Measurements from ENCODE around the gene MACC1.

Gene MACC1

DNA sequence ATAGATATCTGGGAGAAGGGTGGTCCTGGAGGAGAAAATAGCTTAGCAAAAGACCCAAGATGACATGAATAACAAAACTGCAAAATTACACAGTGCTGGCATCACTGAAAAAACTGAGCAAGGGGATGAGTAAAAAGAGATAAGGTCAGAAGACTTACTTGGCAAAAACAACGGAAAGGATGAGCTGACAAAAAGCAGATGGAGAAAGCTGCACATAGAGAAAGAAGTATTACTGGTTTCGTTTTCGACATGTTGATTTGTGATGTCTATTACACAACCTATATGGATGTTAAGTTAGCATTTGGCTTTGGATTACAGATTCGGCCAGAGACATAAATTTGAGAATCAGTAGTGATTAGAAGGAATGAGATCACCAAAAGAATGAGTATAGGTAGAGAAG, 132.1 kb downstream of the MACC1 start:
- no peak for DNase-seq (ENCODE audit: low spot score)
- FAIRE-seq = no peak
